NCI-H187 treated with DMSO at 0.1 percent for 48 hours (cell line): ENCODE results near the gene CDS2.

Source experiments
- DNase-seq: peaks from one replicate; lab custom pipeline; 2025; lab: John Stamatoyannopoulos, UW

CDS2 gene

DNA sequence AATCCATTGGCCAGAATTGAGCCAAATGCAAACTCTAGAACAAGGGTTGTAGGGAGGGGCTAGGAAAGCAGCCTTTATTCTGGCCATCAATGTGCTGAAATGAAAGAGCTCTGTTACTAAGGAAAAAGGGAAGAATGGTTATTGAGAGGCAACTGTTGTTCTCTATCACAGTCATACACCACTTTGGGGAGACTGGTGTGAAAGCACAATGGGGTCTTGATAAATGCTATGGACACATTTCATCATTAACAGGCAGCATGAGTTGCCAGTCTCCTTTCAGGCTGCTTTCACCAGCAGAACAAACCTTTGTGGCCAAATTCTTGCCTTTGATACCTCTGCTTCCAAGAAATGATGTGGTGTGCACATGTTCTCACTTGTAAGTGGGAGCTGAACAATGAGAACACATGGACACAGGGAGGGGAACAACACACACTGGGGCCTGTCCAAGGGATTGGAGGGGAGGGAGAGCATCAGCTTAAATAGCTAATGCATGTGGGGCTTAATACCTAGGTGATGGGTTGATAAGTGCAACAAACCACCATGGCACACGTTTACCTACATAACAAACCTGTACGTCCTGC is 86.2 kb downstream of the CDS2 start:
- DNase-seq: no peak

- no peak for DNase-seq
Observed at GRCh38 chr20:5214826-5215225, 88.0 kb downstream of the CDS2 start.

GRCh38 chr20:5215672-5216304 is 89.0 kb downstream of the CDS2 start:
- no peak for DNase-seq

- no peak for DNase-seq
Observed at GRCh38 chr20:5216663-5217062, 89.9 kb downstream of the CDS2 start.

DNA sequence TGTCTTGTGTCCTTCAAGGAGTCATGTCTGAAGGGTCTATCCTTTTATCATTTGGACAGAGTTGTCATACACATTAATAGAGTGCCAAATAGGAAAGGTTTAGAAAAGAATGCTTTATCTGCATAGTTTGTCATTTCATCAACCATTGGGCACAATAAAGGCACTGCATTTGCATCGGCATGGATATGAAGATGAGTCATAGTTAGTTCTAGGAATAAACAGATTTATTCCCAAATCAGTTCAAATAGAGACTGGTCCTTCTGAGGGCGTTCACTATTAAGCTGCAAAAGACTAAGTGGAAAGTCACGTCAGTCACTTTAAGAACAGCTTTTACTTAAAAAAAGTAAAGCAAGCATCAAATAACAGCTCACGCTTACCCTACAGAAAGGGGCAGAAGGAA is 90.8 kb downstream of the CDS2 start:
- no peak for DNase-seq

DNA sequence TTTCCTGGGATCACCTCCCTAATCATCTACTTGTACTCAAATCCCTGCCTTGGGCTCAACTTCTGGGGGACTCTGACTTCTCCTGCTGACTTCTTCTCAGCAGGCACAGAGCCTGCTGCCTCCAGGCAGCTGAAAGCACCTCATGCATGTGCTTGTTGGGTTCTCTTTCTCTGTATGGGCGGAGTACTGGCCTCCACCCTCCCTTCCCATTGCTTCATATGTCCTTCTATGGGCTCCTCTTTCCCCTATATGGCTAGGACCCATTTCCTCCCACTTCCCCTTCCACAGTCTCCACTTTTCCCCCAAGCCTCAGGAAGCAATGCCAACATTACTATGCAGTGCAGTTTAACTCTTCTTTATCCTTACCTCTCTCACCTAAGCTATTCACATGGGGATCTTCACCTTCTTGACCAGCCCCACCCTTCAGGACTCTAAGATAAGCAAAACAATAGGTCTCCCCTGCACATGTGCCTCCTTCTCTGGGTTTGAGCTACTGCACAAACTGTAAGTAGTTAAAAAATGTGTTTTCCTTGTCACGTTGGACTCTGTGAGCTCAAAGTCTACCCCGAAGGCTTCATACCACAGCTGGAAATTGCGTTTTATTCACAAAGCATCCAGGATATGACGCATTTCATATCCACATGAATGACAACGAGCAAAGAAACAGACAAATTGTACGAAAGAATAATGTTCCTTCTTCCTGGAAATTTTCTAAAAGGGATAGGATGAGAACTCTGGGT is 93.7 kb downstream of the CDS2 start:
- no peak for DNase-seq

GRCh38 chr20:5221061-5221430 is 94.2 kb downstream of the CDS2 start:
- no peak for DNase-seq

GRCh38 chr20:5222919-5223634 is 96.3 kb downstream of the CDS2 start:
- DNase-seq: no peak

DNA sequence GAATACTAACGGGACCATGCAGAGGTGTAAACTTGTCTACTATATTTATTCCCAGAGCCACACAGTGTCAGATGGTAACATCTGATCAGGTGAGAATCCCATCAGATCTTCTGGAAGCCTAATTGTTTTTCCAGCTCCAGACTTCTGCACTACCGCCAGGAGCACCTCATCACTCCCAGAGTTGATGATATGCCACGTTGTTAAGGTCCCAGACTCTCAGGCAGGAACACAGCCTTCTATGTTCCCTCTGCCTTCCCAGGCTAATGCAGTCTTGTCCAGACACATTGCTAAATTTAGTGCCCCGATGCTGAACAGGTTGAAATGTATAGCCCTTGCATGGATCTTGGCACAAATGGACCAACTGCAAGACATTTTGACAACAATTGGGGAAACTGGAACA is 103.7 kb downstream of the CDS2 start:
- no peak for DNase-seq

- DNase-seq: no peak
Observed at GRCh38 chr20:5234158-5234557, 107.3 kb downstream of the CDS2 start.

DNA sequence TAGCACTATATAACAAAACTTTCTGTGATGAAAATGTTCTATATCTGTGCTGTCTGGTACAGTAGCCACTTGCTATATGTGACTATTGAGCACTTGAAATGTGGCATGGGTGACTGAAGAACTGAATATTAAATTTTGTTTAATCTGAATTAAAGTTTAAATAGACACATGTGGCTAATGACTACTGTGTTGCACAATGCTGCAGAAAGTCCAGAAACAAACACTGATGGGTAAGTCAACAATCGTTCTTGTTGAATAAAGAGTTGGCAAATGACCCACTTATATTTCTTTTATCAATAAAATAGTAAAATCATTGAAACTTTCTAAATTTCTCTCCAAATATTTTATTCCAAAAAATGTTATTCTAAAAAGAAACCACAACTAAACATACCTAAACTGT is 108.2 kb downstream of the CDS2 start:
- no peak for DNase-seq
